ENCODE measurements around the gene AGPAT3.
"Not testable (repeated sequence)": the region's sequence is repeated elsewhere in the genome, so short reads cannot be mapped to it uniquely, and the experiment has no call there.

Gene AGPAT3

DNA sequence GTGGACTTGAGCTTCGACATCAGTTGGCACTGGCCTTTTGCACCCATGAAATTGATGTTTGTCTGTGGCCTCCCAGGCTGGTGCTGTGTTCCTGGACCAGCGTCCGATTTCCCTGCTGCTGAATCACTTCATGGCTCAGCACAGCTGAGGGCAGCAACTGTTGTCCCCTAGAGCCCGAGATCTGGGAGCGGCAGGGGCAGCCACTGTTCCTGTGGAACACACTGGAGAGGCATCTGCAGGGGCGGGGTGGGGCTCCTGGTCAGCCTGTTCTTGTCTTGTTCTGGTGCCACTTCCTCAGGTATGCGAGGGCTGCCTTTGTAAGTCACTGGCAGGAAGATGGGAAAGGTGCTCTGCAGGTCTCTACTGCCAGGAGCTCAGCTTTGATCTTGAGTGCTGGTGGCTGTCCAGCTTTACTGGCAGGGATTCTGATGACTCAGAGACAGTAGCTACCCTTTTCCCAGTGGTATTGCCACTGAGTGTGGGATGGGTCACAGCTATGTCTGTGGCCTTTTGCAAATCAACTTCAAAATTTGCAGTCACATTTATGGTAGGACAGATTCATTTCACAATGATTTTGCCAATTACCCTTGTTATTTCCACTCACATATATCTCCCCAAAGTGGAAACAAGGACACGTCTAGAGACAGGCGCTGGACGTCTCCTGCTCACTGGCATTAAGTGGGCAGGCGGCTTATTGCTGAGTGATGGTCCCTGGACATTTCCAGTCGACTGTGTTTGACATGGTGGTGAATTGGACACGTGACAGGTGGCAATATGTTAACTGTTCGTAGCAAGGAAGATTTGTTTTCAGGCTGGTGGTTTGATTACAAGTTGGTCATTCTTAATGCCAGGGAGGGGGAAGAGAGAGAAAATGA lies 15.3 kb downstream of the AGPAT3 start:
- no peak for DNase-seq (ENCODE audit: insufficient read length, low spot score)
- no peak for FAIRE-seq

DNA sequence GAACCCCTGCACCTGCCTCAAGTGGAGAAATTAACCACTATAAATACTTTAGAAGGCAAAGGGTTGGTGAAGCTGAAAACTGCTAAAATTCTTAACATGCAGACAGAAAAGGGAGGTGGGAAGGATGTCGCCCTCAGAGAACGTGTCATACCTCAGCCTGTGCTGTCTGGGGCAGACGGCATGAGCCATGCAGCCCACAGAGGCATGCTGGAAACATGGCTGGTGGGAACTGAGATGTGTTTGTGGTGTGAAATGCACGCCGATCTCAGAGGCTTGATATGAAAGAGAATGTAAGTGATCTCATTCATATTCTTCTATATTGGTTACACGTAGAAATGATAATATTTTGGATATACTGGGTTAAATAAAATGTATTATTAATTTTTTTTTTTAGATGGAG lies 16.3 kb downstream of the AGPAT3 start:
- DNase-seq (ENCODE audit: insufficient read length, low spot score) = no peak
- FAIRE-seq = no peak

DNA sequence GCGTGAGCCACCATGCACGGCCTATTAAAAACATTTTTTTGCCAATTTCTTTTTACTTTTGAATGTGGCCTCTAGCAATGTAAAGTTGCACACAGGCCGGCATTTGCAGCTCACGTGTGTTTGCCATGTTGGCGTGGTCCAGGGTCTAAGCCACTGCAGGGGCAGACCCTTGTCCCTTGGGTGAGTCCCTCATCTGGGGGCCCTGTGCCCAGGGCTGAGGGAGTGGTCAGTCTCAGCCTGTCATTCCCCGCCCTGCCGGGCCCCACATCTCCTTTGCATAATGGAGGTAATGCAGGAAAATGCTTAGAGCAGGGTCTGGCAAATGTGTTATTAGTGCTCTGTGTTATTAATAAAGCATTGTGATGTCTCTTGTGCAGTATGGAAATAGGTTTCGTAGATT lies 16.9 kb downstream of the AGPAT3 start:
- FAIRE-seq = no peak
- DNase-seq (ENCODE audit: insufficient read length, low spot score) = no peak

DNA sequence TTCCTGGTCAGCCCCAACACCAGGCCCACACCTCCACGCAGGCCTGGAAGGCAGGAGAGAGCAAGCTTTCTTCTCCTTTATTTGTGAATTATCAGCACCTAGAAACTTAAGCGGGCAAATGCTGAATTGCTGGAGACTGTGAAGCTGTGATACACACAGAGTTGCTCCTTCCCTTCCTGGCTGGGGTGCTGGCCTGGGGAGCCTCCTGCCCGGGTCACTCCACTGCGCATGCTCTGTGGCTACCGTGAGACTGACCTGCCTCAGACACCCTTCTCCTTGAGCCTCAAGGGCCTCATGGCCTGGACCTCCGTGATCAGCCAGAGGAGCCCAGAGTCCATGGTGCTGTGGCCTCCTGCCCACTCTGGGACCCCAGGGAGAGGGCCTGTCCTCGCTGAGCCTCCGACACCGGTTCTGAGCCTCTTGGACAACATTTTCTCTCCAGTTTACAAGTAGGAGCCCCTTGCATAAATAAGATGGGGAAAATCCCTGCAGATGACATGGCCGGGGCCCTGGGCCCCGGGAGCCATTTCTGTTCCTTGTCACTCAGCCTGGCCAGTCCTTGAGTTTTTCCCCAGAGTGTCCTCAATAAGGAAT lies 18.0 kb downstream of the AGPAT3 start:
- DNase-seq (ENCODE audit: insufficient read length, low spot score) (no peak), FAIRE-seq (no peak)

DNA sequence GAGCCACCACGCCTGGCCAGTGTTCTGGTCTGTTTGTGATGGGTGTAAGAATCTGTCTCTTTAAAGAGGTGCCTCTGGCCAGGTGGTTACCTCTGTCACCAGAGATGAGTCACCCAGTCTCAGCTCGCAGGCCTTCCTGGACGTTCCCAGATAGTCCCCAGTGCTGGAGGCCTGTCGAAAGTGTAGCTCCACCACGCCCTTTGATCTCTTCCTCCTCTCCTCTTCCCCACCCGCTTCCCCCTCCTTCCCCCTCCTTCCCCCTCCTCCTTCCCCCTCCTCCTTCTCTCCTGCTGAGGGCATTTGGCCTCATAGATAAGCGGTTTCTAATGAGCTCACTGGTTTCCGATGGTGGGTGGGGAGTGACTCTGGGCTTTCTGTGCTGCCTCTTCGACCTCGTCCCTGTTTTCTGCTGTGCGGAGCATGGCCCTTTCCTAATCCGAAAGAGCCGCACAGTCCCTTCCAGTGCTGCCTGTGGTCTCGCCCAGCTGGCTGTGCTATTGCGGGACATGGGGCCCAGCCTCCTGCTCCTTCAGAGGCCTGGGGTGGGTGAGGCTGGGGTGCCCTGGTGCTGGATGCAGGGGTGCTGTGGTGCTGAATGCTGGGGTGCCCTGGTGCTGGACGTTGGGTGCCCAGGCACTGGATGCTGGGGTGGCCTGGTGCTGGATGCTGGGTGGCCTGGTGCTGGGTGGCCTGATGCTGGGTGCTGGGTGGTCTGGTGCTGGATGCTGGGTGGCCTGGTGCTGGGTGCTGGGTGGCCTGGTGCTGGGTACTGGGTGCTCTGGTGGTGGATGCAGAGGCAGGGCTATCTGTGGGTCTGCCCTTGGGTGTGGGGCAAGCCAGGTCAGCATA lies 19.2 kb downstream of the AGPAT3 start:
- FAIRE-seq (no peak), DNase-seq (ENCODE audit: insufficient read length, low spot score) (no peak)

DNA sequence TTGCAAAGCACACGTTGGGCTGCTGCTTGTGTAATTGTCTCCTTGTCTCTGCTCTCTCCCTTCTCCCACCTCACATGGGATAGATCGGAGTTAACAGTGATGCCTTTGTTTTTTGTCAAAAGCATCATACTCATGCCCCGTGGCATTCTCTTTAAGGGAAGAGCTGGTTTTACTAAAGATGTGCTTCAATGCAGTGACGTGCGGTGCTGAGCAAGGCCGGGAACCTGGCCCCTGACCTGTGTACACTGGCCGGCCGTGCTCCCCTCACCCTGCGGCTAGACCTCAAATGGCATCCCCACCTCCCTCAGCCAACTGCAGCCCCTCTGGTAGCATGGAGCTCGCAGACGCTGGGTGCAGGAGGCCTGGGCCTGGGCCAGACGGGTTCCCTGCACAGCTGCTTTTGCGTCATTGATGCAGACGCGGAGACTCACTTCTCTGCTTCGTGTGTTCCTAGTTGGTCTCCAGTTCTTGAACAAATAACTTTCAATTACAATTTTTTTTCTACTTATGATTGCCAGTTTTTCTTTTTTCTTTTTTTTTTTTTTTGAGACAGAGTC lies 19.9 kb downstream of the AGPAT3 start:
- FAIRE-seq (no peak), DNase-seq (ENCODE audit: insufficient read length, low spot score) (no peak)

DNA sequence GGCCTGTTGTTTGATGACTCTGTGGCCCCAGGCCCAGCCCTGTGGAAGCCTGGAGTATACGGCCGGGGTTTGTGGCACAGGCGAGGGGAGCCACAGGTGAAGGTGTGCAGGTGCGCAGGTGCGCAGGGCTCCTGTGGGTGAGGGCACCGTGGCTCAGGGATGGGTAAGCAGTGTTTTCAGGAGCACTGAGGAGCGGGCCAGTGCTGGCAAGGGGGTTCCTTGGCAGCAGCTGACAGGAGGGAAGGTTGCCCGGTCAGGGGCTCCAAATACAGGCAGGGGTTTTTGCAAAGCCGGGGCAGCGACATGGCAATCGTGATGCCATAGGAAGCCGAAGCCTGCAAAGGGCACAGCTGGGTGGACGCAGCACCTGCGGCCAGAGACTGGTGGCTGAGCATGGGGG lies 20.7 kb downstream of the AGPAT3 start:
- FAIRE-seq = no peak
- DNase-seq (ENCODE audit: insufficient read length, low spot score) = no peak

DNA sequence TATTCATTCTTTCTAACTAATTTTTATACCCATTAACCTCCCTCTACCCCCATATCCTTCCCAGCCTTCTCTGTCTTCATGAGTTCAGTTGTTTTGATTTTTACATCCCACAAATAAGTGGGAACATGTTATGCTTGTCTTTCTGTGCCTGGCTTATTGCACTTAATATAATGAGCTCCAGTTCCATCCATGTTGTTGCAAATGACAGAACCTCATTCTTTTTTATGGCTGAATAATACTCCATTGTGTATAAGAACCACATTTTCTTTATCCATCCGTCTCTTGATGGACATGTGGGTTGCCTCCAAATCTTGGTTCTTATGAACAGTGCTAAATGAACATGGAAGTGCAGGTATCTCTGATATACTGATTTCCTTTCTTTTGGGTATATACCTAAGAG lies 21.5 kb downstream of the AGPAT3 start:
- no peak for FAIRE-seq
- no peak for DNase-seq (ENCODE audit: insufficient read length, low spot score)

DNA sequence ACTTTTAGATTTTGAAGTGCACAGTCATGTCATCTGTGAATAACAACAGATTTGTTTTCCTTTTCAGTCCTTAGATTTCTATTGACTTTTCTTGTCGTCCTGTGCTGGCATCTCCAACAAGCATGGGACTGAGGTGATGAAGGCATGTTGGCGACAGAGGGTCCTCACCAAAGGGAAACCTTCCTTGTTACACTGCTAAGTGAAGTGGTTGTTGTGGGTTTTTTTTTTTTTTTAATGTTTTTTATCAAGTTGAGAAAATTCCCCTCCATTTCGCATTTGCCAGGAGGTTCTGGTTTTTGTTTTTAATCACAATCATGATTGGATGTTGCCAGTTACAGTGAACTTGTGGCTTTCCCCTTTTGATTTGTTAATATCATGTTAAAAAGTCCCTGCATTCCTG lies 24.0 kb downstream of the AGPAT3 start:
- FAIRE-seq (no peak), DNase-seq (ENCODE audit: insufficient read length, low spot score) (no peak)

DNA sequence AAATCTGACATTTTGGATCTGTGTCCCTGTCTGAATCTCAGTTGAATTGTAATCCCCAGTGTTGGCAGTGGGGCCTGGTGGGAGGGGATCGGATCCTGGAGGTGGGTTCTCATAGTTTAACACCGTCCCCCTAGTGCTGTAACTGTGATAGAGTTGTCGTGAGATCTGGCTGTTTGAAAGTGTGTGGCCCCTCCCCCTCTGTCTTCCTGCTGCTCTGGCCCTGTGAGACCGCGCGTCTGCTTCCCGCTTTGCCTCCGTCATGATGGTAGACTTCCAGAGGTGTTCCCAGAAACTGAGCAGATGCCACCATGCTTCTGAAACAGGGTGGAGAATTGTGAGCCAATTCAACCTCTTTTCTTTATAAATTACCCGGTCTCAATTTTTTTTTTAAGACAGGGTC lies 25.0 kb downstream of the AGPAT3 start:
- FAIRE-seq = no peak
- DNase-seq (ENCODE audit: insufficient read length, low spot score) = no peak

DNA sequence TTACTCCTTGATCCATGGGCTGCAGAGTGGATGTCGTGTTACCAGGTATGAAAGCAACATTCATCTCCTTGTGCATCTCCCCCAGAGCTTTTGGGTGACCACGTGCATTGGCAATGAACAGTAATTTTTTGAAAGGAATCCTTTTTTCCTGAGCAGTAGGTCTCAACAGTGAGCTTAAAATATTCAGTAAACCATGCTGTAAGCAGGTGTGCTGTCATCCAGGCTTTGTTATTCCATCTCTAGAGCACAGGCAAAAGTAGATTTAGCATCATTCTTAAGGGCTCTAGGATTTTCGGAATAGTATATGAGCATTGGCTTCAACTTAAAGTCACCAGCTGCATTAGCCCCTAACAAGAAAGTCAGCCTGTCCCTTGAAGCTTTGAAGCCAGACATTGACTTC lies 27.3 kb downstream of the AGPAT3 start:
- no peak for FAIRE-seq
- DNase-seq (ENCODE audit: insufficient read length, low spot score) = no peak

DNA sequence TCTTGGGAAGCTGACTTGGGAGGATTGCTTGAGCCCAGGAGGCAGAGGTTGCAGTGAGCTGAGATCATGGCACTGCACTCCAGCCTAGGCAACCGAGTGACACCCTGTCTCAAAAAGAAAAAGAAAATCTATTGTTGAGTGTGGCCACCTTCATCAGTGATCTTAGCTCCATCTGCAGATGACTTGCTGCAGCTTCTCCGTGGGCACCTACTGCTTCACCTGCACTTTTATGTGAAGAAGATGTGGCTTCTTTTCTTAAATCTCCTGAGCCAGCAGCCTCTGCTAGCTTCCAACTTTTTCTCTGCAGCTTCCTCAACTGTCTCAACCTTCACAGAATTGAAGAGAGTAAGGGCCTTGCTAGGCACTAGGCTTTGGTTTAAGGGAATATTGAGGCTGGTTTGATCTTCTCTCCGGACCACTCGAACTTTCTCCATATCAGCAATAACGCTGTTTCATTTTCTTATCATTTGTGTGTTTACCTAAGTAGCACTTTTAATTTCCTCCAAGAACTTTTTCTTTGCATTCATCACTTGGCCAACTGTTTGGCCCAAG lies 28.0 kb downstream of the AGPAT3 start:
- no peak for FAIRE-seq
- no peak for DNase-seq (ENCODE audit: insufficient read length, low spot score)

DNA sequence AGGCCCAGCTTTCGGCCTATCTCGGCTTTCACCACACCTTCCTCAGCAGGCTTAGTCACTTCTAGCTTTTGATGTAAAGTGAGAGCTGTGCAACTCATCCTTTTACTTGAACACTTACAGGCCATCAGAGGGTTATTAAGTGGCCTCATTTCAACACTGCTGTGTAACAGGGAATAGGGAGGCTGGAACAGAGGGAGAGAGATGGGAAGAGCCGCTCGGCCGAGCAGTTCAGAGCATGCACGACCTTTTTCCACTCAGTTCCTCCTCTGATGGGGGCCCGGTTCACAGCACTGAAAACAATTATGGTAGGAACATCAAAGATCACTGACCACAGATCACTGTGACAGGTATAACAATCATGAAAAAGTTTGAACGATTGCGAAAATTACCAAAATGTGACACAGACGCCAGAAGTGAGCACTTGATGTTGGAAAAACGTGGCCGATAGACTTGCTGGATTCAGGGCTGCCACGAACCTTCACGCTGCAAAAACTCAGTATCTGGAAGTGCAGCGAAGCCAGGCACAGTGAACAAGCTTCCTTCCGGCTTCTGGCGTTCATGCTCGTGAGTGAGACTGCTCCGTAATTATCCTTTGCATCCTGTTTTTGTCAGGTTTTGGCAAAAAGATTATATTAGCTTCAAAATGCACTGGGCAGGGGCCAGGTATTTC lies 28.6 kb downstream of the AGPAT3 start:
- no peak for DNase-seq (ENCODE audit: insufficient read length, low spot score)
- no peak for FAIRE-seq

DNA sequence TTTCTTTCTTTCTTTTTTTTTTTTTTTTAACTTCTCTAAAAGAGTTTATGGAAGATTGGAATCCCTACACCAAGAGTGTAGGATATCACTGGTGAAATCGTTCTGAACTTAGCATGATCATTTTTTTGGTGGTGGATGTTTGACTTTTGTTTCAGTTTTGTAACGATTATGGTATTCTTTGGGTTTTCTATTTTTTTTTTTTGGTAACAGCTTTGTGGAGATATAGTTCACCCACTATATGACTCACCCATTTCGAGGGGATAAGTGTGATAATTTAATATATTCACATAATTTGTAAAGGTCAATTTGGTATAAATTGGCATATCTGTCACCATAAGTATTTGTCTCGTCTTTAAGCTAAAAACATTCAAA lies 29.2 kb downstream of the AGPAT3 start:
- FAIRE-seq (no peak), DNase-seq (ENCODE audit: insufficient read length, low spot score) (no peak)

DNA sequence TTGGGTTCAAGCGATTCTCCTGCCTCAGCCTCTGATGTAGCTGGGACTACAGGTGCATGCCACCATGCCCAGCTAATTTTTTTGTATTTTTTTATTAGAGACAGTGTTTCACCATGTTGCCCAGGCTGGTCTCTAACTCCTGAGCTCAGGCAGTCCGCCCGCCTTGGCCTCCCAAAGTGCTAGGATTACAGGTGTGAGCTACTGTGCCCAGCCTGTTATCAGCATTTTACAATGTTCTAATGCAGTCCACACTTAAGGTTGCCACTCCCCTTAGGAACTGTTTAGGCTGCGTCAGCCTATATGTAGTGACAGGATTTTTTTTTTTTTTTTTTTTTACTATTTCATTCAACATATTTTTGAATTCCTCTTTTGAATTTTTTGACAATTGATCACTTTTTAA lies 30.2 kb downstream of the AGPAT3 start:
- FAIRE-seq (no peak), DNase-seq (ENCODE audit: insufficient read length, low spot score) (no peak)

DNA sequence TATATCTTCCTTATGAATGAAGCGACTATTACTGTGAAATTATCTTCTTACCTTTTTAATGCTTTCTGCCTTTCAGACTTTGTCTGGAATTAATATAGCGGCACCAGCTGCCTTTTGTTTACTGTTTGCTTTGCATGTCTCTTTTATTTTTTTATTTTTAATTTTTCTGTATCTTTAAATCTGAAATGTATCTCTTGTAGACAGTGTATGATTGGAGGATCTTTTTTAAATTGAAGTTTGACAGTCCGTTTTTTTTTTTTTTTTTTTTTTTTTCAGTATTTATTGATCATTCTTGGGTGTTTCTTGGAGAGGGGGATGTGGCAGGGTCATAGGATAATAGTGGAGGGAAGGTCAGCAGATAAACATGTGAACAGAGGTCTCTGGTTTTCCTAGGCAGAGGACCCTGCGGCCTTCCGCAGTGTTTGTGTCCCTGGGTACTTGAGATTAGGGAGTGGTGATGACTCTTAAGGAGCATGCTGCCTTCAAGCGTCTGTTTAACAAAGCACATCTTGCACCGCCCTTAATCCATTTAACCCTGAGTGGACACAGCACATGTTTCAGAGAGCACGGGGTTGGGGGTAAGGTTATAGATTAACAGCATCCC lies 31.8 kb downstream of the AGPAT3 start:
- DNase-seq (ENCODE audit: insufficient read length, low spot score); FAIRE-seq: not testable (repeated sequence)

DNA sequence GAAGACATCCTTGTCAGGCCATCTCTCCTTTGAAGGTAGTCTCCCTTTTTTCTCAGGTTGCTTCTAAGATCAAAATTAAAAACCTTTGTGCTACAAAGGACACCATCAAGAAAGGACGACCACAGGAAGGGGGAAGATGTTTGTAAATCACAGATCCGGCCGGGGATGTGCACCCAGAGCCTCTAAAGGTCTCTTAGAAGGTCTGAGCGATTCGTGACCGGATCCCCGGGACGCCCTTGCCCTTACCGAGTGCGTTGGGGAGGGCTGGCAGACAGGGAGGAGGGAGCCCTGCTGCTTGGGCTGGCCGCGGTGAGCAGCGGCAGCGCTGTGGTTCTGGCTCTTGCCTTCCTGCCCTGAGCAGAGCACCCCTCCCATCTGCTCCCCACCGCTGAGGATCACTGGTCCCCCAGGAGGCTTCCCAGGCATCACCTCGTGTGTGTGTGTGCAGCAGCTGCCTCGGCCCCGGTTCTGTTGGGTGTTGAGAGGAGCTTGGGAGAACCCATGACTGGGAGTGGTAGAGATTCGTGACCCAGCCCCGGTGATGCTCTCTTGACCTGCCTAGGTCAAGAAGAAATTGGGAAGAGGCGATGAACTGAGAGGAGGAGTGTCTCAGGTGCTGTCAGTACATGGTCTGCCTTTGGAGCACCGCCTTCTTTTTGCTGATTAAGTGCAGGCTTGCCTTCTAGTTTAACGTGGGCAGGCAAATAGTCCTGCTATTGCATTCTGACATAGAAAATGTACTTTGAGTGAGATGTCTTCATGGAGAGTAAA lies 34.5 kb downstream of the AGPAT3 start:
- FAIRE-seq (no peak), DNase-seq (ENCODE audit: insufficient read length, low spot score) (no peak)

DNA sequence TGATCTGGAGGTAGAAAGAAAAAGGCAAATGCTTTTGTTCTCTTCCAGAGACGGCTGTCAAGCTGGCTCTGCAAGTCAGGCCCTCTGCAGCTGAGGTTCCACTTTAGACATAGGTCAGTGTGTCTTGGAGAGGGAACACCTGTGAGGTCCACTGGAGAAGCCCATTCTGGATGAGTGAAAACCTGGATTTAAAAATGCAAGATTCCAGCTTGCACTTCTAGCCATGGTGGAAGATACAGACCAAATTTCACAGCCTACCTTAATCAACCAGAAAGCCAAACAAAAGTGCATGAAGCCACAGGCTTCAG lies 35.0 kb downstream of the AGPAT3 start:
- DNase-seq (ENCODE audit: insufficient read length, low spot score) (no peak), FAIRE-seq (no peak)

DNA sequence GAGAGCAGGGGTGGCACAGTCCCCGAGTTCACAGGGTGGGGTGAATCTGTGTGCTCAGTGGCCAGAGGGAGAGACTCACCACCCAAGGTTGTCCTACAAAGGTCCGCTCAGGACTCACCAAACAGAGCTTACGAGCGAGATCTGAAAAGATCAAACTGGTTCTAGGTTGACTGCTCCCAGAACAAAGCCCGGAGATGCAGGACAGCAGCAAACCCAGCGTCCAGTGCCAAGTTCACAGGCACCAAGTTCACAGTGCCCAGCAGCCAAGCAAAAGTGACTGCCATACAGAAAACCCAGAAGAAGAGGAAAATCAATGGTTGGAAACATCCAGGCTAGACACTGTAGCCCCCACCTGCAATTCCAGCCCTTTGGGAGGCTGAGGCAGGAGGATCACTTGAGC lies 35.7 kb downstream of the AGPAT3 start:
- DNase-seq (ENCODE audit: insufficient read length, low spot score) = no peak
- FAIRE-seq = no peak

DNA sequence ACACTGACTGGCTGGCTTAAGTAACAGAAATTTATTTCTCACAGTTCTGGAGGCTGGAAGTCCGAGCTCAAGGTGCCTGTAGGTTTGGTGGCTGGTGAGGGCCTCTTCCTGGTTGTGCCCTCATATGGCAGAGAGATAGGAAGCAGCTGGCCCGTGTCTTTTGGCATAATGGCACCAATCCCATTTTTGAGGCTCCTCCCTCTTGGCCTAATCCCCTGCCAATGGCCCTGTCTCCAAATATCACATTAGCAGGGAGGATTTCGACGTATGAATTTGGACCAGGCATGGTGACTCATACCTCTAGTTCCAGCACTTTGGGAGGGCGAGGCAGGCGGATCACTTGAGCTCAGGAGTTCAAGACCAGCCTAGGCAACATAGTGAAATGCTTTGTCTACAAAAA lies 37.4 kb downstream of the AGPAT3 start:
- DNase-seq (ENCODE audit: insufficient read length, low spot score) = no peak
- no peak for FAIRE-seq

All from HTR-8/SVneo (cell line).